GM19023 (cell line): ENCODE results near the gene ITPR1.

ENCODE experiments used
- ATAC-seq: cut with Tn5 transposase; IDR thresholded peaks from one replicate; pipeline ENCODE4 v1.9.1; 2021; ENCODE audit warnings: mild to moderate bottlenecking, moderate library complexity; ENCODE audit not compliant: unreplicated experiment

ITPR1 gene

GRCh38 chr3:4820296-4821121 is 327.4 kb downstream of the ITPR1 start:
- ATAC-seq, result no peak

GRCh38 chr3:4821338-4821737 is 328.2 kb downstream of the ITPR1 start:
- no peak for ATAC-seq

DNA sequence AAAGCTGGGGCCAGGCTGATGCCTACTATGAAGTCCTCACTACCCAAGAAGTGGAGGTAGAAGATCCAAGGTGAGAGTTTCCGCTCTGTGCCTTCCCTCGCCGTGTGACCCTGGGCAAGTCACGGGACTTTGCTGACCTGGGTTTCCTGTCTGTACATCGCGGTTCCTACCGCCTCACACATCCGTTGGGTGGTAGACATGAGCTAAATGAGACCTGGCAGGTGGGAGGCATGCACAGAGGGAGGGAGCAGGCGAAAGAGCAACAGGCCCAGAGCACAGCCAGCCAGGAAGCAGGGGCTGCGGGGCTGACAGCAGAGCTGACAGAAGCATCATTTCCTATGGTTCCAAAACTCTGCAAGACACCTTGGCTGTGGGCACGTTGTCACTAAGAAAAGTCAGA is 328.8 kb downstream of the ITPR1 start:
- no peak for ATAC-seq

GRCh38 chr3:4822568-4822967 is 329.4 kb downstream of the ITPR1 start:
- ATAC-seq, result no peak

GRCh38 chr3:4823385-4823784 is 330.2 kb downstream of the ITPR1 start:
- ATAC-seq, result no peak

DNA sequence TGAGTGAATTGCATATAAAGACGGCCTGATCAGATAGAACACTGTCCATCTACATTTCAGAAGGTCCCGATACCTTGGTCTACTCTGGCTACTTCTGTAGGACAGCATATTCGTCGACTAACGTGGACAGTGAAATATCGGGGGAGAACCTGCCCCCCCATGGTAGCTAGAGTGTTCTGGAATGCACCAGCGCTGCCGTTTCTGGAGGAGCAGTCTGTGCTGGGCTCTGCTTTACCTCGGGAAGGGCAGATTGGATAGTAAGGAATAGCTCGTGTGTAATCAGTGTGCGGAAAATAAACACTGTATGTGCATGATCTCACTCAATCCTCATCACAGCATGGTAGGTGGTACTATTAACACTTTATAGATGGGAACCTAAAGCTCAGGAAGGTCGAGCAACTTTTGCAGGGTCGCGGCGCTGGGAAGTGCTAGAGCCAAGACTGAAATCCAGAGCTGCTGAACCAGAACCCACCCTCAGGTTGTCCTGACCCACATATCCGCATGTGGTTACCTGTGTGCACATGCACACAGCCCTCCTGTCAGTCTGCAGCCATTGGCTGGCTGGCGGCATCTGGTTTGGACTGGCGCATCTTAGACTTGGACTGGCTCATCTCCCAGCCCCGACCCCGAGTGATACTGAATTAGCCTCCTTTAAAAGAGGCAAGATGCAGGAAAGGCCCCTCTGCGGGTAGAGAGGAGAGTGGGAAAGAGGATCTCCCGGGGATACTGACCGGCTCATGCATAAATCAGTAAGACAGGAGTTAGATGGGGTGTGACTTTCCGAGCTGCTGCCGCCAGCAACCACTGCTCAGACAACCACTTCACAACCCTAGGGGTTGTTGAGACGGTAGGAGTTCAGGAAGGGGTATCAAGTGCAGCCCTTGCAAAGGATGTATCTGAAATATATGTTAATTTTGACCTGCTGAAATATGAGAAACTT is 331.1 kb downstream of the ITPR1 start:
- ATAC-seq, result no peak

- ATAC-seq, result no peak
These were observed 331.8 kb downstream of the ITPR1 start for GRCh38 chr3:4824926-4825325.

DNA sequence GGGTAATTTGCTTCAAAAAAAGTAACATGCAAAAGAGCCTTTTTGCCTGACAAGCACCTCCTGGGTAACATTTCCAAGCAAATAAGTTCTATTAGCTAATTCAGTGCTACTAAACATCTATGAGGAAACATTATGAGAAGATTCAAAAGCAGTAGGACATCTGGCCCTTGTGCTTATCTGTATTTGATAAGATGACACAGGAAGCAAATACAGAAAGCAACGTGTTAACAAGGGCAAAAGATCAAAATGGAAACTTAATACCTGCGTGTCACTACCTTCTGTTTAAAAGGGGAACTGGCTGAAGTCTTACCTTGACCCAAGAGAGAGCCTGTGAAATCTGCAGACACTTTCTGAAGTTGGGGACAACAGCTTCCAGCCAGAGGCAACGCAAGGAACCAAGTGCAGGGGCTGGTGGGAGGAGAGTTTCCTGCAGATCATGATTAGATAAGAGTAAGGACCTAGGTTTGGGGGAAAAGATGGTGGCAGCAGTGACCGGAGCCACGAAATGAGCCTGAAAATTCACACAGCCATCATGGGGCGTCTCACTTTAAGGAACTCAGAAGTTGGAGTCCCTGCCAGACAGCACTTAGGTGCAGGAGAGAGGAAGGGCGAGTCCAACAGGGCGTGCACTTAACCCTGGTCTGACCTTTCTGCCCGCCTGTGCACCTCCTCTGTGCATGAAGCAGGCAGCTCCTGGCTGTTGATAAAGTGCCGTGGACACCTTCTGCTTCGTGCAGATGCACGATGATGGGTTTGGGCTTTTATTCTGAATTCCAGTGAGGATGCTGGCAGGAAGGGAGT is 332.5 kb downstream of the ITPR1 start:
- ATAC-seq, result no peak

GRCh38 chr3:4826237-4827100 is 333.3 kb downstream of the ITPR1 start:
- no peak for ATAC-seq

- no peak for ATAC-seq
These were observed 334.6 kb downstream of the ITPR1 start for GRCh38 chr3:4827767-4828166.

DNA sequence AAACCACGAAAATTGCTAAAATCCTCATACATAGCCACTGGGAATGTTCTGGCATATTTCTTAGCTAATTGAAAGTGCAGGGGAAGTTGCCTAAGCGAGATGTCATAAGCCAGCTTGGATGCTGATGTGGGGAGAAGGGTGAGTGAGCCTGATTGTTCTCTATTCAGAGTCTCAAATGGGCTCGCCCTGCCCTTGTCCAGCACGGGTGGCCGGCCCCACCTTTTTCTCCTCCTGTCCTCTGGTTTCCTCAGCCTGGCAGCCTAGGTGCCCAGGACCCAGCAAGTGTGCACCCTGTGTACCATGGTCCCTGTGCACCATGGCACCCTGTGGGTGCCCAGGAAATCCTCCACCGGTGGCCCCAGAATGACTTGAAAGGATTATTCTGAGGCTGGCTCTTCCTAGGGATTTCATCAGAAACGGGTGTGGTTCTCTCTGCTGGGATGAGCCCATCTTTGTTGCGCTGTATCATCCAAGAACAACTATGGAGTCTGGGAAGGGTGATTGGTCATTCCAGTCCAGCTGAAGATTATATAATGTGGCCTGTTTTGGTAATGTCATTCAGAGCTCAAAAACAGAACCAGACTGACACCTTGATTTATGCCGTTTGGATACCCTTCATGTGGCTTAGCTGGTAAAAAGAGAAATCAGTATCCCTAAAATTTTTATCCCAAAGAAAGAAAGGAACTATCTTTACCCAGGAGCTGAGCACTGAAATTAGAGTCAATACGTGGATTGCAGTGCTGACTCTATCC is 335.3 kb downstream of the ITPR1 start:
- no peak for ATAC-seq

DNA sequence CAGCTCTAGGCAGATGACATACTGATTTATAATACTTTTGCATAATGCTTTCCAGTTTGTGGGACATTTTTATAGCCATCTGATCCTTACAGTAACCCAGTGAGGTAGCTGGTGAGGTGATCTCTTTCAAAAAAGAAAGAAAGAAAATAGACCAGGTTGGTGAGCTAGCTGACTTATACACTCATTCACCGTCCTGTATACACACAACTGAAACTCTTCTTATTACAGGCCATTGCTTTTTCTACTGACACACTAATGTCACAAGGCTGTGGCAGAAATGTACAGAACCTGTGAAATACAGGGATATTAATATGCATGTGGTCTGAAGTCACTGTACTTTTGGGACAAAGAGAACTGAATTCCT is 335.9 kb downstream of the ITPR1 start:
- ATAC-seq, result no peak

DNA sequence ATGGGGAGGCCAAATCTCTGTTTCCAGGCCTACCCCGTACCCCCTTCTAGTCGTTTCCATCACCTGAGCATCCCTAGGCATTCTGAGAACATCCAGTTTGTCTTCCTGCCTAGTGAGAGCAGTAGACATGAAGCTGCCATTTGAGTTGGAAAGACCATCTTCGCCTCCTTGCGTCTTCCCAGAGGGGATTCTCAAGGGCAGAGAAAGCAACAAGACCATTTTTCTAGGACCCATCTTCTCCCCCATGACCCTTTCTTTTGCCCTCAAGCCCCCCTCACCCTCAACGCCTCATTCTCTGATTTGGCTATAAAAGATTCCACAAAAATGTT is 337.4 kb downstream of the ITPR1 start:
- no peak for ATAC-seq

- peak; percentile 23 for ATAC-seq
These were observed 338.4 kb downstream of the ITPR1 start for GRCh38 chr3:4831580-4831950.

DNA sequence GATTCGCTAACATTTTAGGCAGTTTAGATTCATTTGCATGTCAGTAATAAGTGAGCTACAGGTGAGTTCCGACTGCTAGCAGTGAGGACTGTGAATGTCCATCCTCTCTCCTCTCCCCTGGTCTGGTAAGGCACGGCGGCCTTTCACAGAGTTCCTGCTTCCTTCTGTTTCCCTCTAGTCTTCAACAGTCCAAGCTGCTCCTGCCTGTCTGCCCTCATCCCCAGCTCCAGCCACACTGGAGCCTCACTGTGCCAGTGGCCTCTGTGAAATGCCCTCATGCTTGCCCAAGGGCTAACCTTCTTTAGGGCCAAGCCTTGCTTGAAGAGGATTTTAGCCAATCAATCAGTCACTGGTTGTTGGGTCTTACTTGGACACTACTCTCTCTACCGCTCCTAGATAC is 340.3 kb downstream of the ITPR1 start:
- no peak for ATAC-seq

GRCh38 chr3:4834403-4834866 is 341.3 kb downstream of the ITPR1 start:
- ATAC-seq, result peak; percentile 73

- no peak for ATAC-seq
These were observed 342.5 kb downstream of the ITPR1 start for GRCh38 chr3:4835616-4836043.

- ATAC-seq, result no peak
These were observed 343.4 kb downstream of the ITPR1 start for GRCh38 chr3:4836516-4836915.

GRCh38 chr3:4837374-4837930 is 344.3 kb downstream of the ITPR1 start:
- no peak for ATAC-seq
